Thyroid gland (tissue), 4 donors: Measurements from ENCODE around the gene PRG3. TPM values are rescaled to one million over a fixed set of nuclear protein-coding genes. Genes with fewer than 3 reads are reported as not detected.
A peak's percentile ranks its signal among the peaks of the same experiment; 100 is the strongest.

Source experiments
- DNase-seq, 2 donors: peaks; one replicate each; pipeline ENCODE4 v3.0.0-alpha.2; 2019
- H3K27ac ChIP-seq, 3 donors: fragments of 200-600 bp; sonication (generic); 1 replicate in 2 of 3; 2 replicates in 1 of 3; pipeline ENCODE4 v1.5.1; 2016 to 2019; ENCODE audit warnings: mild to moderate bottlenecking in 1 of 3, moderate library complexity in 1 of 3
- H3K27me3 ChIP-seq: fragments of 200-600 bp; sonication (generic); one replicate; pipeline ENCODE4 v1.5.1; 2019
- H3K36me3 ChIP-seq, 2 donors: fragments of 200-600 bp; sonication (generic); one replicate each; pipeline ENCODE4 v1.5.1; 2016 to 2019
- H3K4me1 ChIP-seq, 2 donors: fragments of 200-600 bp; sonication (generic); one replicate each; pipeline ENCODE4 v1.5.1; 2017 to 2019
- H3K4me3 ChIP-seq, 3 donors: fragments of 200-600 bp; sonication (generic); replicated peaks in 1 of 3; 1 replicate in 2 of 3; 2 replicates in 1 of 3; pipeline ENCODE4 v1.5.1; 2016; ENCODE audit warnings: mild to moderate bottlenecking in 1 of 3
- H3K9me3 ChIP-seq: fragments of 200-600 bp; sonication (generic); one replicate; pipeline ENCODE4 v1.5.1; 2017
- POLR2A ChIP-seq, 2 donors: fragments of 450-650 bp; IDR thresholded peaks; one replicate each; pipeline ENCODE4 v1.6.1; 2017; ENCODE audit warnings: antibody characterized with exemption in 2 of 2, mild to moderate bottlenecking in 2 of 2, moderate library complexity in 1 of 2
- WGBS, 2 donors: methylation state at CpG; one replicate each; pipeline ENCODE4 v1.1.5; 2017; 5-methylcytosine and 5-hydroxymethylcytosine counted together
- intact Hi-C: fragments of 100-400 bp; cut with DNase I; formaldehyde crosslinking; loops from one replicate; pipeline ENCODE4 v1.15.1; 2023
- total RNA-seq, 4 donors: library from RNA; depleted of rRNA; stranded (reverse); fragments of >200 nt; gene quantifications; one replicate each; pipeline ENCODE4 v1.2.3, GENCODE V29; 2016
- TF ChIP-seq, protein P1 (sequence below), 6 experiments: fragments of 200-600 bp in 3 of 6; fragments of 450-650 bp in 3 of 6; sonication (generic) in 3 of 6; IDR thresholded peaks; one replicate each; pipeline ENCODE4 v1.5.1; 2016 to 2019; ENCODE audit warnings: antibody characterized with exemption in 6 of 6, mild to moderate bottlenecking in 2 of 6, inconsistent platforms in 1 of 6, moderate library complexity in 1 of 6

Gene PRG3, protein sequence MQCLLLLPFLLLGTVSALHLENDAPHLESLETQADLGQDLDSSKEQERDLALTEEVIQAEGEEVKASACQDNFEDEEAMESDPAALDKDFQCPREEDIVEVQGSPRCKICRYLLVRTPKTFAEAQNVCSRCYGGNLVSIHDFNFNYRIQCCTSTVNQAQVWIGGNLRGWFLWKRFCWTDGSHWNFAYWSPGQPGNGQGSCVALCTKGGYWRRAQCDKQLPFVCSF
- total RNA-seq = not detected

DNA sequence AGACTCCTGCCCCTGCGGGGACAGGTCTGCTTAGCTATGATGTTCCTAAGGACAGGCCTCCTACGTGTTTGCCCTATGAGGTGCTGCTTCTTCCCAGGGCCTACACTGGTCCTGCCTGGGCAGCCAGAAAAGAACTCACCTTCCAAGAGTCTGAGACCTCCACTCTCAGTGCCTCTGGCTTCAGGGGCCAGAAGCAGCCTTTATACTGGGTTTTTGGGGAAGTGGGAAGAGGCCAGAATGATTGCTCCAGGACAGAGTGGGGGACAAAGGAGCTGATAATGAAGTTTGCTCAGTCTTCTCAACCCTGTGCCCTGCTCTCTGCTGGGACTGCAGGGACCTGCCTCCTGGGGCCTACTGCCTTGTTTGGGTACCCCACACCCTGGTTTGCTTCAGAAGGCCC, at the start of gene PRG3:
Gene PRG3 (minus strand): TSS at position 176 of the 400 bp plus-strand sequence. CDS start 442 bp downstream, outside the sequence.
- no peak within 1 kb of the TSS for H3K4me3 ChIP-seq
- no peak within 1 kb of the TSS for H3K27ac ChIP-seq
- no peaks in the 10 kb centered on the region for H3K36me3 ChIP-seq
- H3K9me3 ChIP-seq = no peaks in the 10 kb centered on the region
- 76 to 89% methylated on average over 2 of the region's 2 CpGs for WGBS, 2 donors
- no peak for DNase-seq
- TF ChIP-seq, protein P1, sequence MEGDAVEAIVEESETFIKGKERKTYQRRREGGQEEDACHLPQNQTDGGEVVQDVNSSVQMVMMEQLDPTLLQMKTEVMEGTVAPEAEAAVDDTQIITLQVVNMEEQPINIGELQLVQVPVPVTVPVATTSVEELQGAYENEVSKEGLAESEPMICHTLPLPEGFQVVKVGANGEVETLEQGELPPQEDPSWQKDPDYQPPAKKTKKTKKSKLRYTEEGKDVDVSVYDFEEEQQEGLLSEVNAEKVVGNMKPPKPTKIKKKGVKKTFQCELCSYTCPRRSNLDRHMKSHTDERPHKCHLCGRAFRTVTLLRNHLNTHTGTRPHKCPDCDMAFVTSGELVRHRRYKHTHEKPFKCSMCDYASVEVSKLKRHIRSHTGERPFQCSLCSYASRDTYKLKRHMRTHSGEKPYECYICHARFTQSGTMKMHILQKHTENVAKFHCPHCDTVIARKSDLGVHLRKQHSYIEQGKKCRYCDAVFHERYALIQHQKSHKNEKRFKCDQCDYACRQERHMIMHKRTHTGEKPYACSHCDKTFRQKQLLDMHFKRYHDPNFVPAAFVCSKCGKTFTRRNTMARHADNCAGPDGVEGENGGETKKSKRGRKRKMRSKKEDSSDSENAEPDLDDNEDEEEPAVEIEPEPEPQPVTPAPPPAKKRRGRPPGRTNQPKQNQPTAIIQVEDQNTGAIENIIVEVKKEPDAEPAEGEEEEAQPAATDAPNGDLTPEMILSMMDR (IDR thresholded peaks at IDR 0.05) = no peak
- no peak for TF ChIP-seq POLR2A (IDR thresholded peaks at IDR 0.05)
- H3K4me1 ChIP-seq = no peaks in the 10 kb centered on the region
- no peaks in the 10 kb centered on the region for H3K27me3 ChIP-seq
- intact Hi-C loops = no loop called here

DNA sequence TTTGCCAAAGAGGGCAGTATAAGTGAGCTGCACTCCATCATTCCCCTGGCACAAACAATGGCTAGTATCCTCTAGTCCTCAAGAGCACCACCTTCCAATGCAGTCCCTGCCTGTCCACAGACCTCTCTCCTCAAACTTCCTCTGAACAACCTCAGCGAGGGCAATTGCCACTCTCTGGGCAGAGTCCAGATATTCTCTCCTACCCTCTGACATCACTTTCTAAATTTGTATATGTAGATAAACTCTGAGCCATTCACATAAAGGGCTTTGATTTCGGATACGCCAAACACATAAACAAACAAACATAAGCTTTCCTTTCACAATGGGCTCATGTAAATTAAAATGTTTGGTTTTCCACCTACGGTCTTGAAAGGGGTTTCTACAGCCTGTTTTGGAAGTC, 49.0 kb upstream of the PRG3 start:
- peak overlapping the region in 2 of 3 donors; percentile 73 to 74 for H3K27ac ChIP-seq
- H3K4me3 ChIP-seq = no peak overlapping the region
- peaks cover 84 to 89% of the 10 kb centered on the region in 2 donors for H3K4me1 ChIP-seq
- H3K27me3 ChIP-seq = no peaks in the 10 kb centered on the region
- WGBS, 2 donors = 65 to 73% methylated on average over 4 of the region's 4 CpGs
- intact Hi-C loops = no loop called here
- TF ChIP-seq, protein P1 (IDR thresholded peaks at IDR 0.05) = no peak
- no peak for TF ChIP-seq POLR2A (IDR thresholded peaks at IDR 0.05)
- DNase-seq = no peak
- no peaks in the 10 kb centered on the region for H3K36me3 ChIP-seq
- H3K9me3 ChIP-seq = no peaks in the 10 kb centered on the region

- WGBS, 2 donors = 93 to 96% methylated on average over 5 of the region's 5 CpGs
- no peak overlapping the region for H3K4me3 ChIP-seq
- peaks cover 87 to 92% of the 10 kb centered on the region in 2 donors for H3K4me1 ChIP-seq
- no peak for DNase-seq
- no peaks in the 10 kb centered on the region for H3K36me3 ChIP-seq
- H3K27ac ChIP-seq = peak overlapping the region in 2 of 3 donors; percentile 99 to 100
- intact Hi-C loops = no loop called here
- H3K9me3 ChIP-seq = no peaks in the 10 kb centered on the region
- H3K27me3 ChIP-seq = no peaks in the 10 kb centered on the region
- TF ChIP-seq, protein P1 (IDR thresholded peaks at IDR 0.05) = no peak
- TF ChIP-seq POLR2A (IDR thresholded peaks at IDR 0.05) = no peak
Measured at GRCh38 chr11:57428643-57429042, 47.7 kb upstream of the PRG3 start.

GRCh38 chr11:57427727-57428082, 46.8 kb upstream of the PRG3 start:
- no peak overlapping the region for H3K4me3 ChIP-seq
- TF ChIP-seq, protein P1 (IDR thresholded peaks at IDR 0.05) = no peak
- no peak for TF ChIP-seq POLR2A (IDR thresholded peaks at IDR 0.05)
- no peaks in the 10 kb centered on the region for H3K9me3 ChIP-seq
- peaks cover 82 to 92% of the 10 kb centered on the region in 2 donors for H3K4me1 ChIP-seq
- H3K36me3 ChIP-seq = no peaks in the 10 kb centered on the region
- intact Hi-C loops = no loop called here
- peak overlapping the region; percentile 99 to 100 (median 99) for H3K27ac ChIP-seq
- WGBS, 2 donors = 62 to 77% methylated on average over 8 of the region's 8 CpGs
- H3K27me3 ChIP-seq = no peaks in the 10 kb centered on the region
- DNase-seq = peak; percentile 27 to 40

- DNase-seq = peak; percentile 66 to 79
- H3K27ac ChIP-seq = peak within 1 kb of the TSS; percentile 99 to 100 (median 99)
- no peaks in the 10 kb centered on the region for H3K27me3 ChIP-seq
- TF ChIP-seq, protein P1 (IDR thresholded peaks at IDR 0.05) = no peak
- peak in 1 of 2 donors; percentile 47 for TF ChIP-seq POLR2A (IDR thresholded peaks at IDR 0.05)
- 8 to 33% methylated on average over 30 to 36 of the region's 39 CpGs for WGBS, 2 donors
- peak within 1 kb of the TSS in 2 of 3 donors; percentile 8 to 42 for H3K4me3 ChIP-seq
- no peaks in the 10 kb centered on the region for H3K9me3 ChIP-seq
- intact Hi-C loops = no loop called here
- H3K36me3 ChIP-seq = no peaks in the 10 kb centered on the region
- peaks cover 76 to 92% of the 10 kb centered on the region in 2 donors for H3K4me1 ChIP-seq
Measured at GRCh38 chr11:57426929-57427726, 46.2 kb upstream of the PRG3 start, which contains the start of gene SLC43A3. TSS of gene SLC43A3 (minus strand) at chr11:57427121. CDS start at chr11:57426172, 949 bp downstream.
